ENCODE measurements around the gene CKM.

DNA sequence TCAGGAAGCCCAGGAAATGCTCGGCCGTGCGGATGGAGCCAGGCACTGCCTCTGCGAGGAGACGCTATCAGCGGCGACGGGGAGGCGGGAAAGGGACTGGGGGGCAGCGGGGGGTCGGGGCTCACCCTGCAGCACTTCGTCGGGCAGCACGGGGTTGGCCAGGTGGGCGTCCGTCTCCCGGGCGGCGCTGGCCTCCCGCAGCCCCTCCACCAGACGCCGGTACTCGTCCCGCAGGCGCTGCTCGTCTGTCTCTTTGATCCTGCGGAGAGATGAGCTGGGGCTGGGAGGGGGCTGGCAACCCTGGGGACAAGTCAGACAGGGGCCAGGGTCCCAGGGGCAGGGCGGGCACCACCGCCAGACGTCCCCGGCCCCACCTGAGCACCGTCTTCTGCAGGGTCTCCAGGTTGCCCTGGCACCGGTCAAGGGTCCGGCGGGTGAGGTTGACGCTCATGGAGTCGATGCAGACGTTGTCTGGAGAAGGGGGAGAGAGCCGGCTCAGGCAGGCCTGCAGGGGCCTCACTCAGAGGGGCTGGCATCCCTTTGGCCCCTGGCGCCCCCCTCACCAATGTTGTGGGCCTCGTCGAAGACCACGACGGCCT, 41.3 kb upstream of the CKM start:
- TF ChIP-seq, protein P1, sequence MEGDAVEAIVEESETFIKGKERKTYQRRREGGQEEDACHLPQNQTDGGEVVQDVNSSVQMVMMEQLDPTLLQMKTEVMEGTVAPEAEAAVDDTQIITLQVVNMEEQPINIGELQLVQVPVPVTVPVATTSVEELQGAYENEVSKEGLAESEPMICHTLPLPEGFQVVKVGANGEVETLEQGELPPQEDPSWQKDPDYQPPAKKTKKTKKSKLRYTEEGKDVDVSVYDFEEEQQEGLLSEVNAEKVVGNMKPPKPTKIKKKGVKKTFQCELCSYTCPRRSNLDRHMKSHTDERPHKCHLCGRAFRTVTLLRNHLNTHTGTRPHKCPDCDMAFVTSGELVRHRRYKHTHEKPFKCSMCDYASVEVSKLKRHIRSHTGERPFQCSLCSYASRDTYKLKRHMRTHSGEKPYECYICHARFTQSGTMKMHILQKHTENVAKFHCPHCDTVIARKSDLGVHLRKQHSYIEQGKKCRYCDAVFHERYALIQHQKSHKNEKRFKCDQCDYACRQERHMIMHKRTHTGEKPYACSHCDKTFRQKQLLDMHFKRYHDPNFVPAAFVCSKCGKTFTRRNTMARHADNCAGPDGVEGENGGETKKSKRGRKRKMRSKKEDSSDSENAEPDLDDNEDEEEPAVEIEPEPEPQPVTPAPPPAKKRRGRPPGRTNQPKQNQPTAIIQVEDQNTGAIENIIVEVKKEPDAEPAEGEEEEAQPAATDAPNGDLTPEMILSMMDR (conservative IDR thresholded peaks at IDR 0.05; ENCODE audit: low read depth, low read length): no peak
- TF ChIP-seq POLR2A (IDR thresholded peaks at IDR 0.05; ENCODE audit: low read depth, low read length): no peak

Measured in IMR-90 (cell line).